Keratinocyte (primary cell): ENCODE results near the gene TDRKH.

Source experiments
- CTCF ChIP-seq, 3 experiments: IDR thresholded peaks in 1 of 3; conservative IDR thresholded peaks in 1 of 3; optimal IDR thresholded peaks in 1 of 3; 2 replicates in 2 of 3; 3 replicates in 1 of 3; pipeline versions ENCODE3 to v1.5.1; 2011; ENCODE audit warnings: low read length in 3 of 3, mild to moderate bottlenecking in 3 of 3, moderate library complexity in 2 of 3, control low read depth in 1 of 3, inconsistent platforms in 1 of 3; ENCODE audit not compliant: insufficient read depth in 2 of 3; ENCODE audit errors: extremely low read depth in 1 of 3
- EZH2 ChIP-seq: IDR thresholded peaks from one replicate; pipeline ENCODE4 v1.6.1; 2012; ENCODE audit warnings: inconsistent platforms, mild to moderate bottlenecking, low read length, moderate library complexity

DNA sequence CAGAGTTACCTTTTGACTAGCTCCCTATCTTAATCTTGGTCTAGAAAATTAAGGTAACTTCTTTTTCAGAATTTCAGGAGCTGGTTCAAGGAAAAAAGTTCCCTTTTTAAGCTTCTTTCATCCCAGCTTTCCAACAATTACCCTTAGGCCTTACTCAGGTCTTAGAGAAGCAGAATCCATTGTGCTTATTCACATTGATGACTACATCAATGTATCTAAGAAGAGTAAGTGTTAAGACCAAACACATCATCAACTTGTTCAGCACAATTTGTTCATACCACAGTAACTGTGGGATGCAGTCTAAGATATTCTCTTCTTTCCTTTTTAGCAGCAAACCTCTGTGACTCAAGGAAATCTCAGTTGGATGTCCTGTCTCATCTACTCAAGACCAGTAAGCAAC is 31.1 kb downstream of the TDRKH start:
- TF ChIP-seq CTCF (optimal IDR thresholded peaks at IDR 0.05 in 1 of 3, IDR thresholded peaks at IDR 0.05 in 1 of 3, conservative IDR thresholded peaks at IDR 0.05 in 1 of 3; ENCODE audit: extremely low read depth in 1 of 3, insufficient read depth in 2 of 3, low read length in 3 of 3) = no peak
- no peak for TF ChIP-seq EZH2
